GM11168 (cell line): ENCODE measurements around the gene CDCA7L.
"Not testable (repeated sequence)": the region's sequence is repeated elsewhere in the genome, so short reads cannot be mapped to it uniquely, and the experiment has no call there.

Experiments used
- in situ Hi-C: fragments of 300-500 bp; cut with MboI; formaldehyde crosslinking; loops from one replicate; pipeline ENCODE4 v1.12.0; 2022; ENCODE audit warnings: low sequenced_read_pairs; ENCODE audit not compliant: unreplicated experiment

Gene CDCA7L

DNA sequence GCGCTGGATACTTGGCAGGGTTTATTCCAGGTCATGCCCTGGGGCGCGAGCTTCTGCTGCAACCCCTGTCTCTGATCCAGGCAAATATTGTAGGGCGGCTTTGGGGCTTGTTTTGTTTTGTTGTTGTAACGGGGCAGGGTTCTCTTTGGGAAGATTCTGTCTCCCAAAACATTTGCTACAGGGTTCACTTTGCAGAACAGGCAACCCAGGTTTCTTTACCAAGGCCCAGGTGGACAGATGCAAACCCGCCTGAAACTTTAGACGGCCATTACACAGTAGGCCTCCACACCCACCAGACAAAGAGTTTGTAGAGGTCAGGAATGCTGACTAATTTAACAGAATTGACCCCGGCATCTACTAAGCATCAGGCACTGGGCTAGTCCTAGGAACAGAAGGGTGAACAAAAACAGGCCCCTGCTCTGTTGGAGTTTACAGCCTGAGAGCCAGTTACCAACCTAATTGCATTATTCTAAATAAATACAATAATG, 567 bp upstream of the CDCA7L start:
- in situ Hi-C loops, result no loop called here

DNA sequence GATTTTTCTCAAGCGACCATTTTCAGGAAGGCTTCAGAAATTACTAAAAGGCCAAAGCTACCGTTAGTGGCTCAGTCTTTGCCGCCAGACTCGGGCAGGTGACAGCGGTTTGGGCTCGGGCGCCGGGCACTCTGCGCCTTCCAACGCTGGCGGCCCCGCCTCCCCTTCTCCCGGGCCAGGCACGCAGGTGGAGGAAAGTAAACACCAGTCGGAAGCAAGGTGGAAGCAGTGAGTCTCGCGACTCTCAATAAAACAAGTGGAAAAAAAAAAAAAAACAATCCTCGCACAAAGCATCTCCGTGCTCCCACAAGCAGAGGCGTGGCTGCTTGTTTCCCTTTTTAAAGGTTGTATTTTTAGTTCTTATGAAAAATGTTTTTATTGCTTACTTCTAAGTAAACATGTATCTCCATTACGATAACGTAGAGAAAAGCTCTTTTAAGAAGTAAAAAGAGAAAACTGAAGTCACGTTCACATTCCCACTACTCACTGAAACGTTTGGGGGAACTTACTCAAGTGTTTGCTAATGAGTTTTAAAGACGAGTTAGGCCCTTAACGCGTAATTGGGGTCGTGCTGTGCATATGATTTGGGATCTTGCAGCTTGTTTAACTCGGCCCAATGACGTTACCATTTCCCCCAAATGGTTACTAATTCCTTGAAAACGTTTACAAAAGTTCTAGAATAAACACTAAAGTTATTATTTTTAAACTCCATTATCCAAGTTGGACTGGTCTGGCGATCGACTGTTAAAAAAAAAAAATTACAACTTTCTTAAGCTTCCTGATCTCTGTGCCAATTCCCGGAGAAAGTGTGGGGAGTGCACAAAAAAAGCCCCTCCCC, 864 bp downstream of the CDCA7L start:
- in situ Hi-C loops, result no loop called here

DNA sequence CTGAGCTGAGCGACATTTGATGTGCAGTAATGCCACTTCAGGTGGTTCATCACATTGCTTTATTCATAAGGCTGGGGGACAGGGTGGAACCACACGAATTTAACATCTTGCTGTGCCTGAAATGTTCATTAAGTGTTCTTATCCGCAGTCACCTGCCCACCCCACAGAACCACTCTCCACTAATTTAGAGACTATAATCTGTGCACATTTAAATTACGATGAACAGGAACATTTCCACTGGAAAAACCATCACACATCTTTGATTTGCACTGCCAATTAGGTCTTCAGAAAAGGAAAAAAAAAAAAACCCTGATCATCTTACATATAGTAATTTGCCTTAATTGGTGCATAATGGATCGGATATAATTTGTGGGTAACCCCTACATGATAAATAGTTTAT, 2.3 kb downstream of the CDCA7L start:
- in situ Hi-C loops, result no loop called here

DNA sequence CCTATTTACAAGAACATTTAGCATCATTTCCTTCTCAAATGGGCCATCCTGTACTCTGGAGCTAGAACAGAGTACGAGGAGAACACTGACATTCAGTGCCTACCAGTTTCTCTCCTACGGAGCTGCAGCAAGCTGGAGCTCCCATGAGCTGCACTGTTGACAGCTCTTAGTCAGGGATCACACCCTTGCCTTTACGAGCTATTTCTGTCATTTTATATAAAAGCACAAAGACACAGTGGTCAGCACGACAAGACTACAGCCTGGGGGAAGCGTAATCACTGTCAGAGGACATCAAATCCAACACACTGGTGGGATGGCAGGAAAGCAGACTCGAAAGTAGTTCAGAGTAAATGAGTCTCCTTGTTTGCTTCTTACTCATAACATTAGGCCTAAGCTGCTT, 2.7 kb downstream of the CDCA7L start:
- in situ Hi-C loops, result no loop called here

DNA sequence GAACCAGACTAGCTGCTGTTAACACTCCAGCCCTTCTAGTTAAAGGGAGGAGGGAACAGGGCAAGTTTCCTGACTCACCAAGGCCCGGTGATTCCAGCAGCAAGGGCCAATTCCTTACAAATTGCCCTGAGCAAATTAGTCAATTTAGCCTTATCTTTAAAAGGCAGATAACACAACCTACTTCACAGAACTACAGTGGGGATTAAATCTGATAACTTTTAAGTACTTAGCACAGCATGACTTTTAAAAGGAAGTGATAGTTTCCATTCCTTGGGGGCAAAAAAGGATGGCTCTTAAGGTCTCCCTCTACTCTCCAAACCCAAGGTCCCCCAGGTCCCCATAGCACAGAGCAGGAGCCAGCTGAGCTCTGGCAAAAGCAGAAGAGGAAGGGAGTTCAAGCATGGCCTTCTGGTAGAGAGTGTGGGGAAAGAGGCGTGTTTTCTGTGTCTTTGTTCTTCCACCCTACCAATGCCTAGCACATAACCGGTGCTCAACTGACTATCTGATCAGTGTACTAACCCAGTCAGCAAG, 4.0 kb downstream of the CDCA7L start:
- in situ Hi-C loops, result no loop called here

DNA sequence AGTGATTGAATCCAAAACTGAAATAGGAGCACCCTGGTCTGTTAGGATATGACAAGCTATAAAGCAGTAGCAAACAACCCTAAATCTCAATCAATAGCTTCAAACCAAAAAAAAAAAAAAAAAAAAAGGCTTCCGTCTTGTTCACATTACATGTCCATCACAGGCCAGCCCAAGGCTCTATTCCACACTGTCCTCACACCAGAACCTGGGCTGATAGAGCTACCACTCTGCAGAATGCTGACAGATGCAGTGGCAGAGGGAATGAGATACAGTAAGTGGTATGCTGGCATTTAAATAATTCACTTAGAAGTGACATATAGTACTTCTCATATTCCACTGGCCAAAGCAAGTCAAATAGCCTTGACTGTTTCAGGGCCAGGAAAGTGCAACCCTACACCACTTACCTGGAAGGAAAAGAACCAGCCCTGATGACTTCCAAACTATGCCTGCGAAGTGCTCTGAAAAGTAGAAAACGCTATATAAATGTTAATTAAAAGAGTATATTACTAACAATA, 5.8 kb downstream of the CDCA7L start:
- in situ Hi-C loops, result no loop called here

DNA sequence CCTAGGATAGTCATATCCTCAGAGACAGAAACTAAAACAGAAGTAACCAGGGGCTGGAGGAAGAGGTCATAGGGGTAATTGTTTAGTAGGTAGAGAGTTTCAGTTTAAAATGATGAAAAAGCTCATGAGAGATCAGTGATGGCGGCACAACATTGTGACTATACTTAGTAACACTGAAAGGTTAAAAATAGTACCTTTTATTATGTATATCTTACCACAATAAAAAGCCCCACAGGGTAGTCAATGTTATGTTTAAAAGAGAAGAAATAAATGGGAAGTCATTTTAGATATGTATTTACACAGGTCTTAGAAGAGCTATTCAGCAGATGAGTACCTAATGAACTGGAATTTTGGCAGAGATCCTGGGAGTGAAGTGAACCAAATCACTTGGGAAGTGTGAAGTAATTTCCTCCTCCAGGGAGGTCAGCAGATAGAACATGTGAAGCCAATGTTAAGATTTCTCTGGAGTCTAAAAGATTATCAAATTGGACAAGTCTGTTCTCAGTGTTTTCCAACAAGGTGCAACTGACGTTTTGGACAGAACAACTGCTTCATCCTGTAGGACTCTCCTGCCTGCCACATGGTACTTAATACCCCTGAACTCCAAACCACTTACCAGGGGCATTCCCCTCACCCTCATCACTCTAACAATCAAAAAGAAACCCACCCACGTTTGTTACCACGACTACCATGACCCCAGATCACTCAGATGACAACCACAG, 6.4 kb downstream of the CDCA7L start:
- in situ Hi-C loops, result no loop called here

DNA sequence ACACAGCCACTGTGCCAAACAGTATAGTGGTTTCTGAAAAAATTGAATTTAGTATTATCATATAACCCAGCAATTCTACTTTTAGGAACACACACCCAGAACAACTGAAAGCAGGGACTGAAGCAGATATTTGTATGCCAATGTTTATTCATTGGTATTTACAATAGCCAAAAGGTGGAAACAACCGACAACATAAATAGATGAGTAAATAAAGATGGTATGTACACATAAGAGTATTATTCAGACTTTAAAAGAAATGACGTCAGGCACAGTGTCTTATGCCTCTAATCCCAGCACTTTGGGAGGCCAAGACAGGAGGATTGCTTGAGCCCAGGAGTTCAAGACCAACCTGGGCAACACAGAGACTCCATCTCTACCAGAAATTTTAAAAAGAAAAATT, 7.2 kb downstream of the CDCA7L start:
- in situ Hi-C loops, result no loop called here

DNA sequence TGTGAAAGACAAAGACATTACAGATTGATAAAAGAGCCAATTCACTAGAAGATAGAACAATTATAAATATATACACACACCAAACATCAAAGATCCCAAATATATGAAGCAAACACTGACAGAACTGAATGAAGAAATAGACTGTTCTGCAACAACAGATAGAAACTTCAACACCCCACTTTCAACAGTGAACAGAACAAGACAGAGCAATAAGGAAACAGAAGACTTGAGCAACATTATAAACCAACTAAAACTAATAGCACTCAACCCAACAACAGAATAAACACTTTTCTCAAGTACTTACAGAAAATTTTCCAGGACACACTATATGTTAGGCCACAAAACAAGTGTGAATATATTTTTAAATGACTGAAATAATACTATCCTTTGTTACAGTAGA, 10.9 kb downstream of the CDCA7L start:
- in situ Hi-C loops, result no loop called here

DNA sequence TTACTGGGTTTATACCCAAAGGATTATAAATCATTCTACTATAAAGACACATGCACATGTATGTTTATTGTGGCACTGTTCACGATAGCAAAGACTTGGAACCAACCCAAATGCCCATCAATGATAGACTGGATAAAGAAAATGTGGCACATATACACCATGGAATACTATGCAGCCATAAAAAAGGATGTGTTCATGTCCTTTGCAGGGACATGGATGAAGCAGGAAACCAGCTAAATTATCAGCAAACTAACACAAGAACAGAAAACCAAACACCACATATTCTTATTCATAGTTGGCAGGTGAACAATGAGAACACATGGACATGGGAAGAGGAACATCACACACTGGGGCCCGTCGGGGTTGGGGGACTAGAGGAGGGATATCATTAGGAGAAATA, 12.4 kb downstream of the CDCA7L start:
- in situ Hi-C loops, result not testable (repeated sequence)

DNA sequence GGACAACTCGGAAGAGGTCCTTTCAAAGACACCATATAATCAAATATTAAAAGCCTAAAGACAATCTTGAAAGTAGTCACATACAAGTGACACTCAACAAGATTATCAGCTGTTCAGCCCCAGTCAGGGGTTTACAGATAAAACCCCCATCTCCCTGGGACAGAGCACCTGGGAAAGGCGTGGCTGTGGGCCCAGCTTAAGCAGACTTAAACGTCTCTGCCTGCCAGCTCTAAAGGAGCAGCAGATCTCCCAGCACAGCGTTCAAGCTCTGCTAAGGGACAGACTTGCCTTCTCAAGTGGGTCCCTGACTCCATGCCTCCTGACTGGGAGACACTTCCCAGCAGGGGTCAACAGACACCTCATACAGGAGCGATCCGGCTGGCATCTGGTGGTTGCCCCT, 18.0 kb downstream of the CDCA7L start:
- in situ Hi-C loops, result no loop called here

DNA sequence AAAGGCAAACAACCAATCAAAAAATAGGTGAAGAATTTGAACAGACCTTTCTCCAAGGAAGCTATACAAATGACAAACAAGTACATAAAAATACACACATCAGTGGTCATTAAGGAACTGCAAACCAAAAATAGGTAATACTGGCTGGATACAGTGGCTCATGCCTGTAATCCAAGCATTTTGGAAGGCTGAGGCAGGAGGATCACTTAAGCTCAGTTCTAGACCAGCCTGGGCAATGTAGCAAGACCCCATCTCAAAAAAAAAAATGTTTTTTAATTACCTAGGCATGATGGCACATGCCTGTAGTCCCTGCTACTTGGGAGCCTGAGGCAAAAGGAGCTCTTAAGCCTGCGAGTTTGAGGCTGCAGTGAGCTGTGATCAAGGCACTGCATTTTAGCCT, 19.3 kb downstream of the CDCA7L start:
- in situ Hi-C loops, result no loop called here

DNA sequence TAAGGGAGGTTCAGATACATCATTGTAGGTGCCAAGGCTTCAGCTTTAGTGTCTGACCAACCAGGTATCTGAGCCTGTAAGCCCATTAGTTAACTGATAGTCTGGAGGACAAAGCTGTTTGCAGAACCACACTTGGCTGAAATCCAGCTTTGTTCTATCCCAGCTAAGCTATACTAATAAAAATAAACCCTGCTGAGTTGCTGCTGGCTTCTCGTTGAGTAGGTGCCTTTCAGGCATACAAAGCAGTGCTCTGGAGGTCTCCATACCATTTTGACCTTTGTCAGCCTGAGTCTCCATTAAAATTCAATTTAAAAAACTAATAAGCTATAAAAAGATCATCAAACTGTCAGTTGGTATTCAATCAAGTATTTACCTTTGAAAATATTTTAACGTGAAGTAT, 22.0 kb downstream of the CDCA7L start:
- in situ Hi-C loops, result no loop called here

DNA sequence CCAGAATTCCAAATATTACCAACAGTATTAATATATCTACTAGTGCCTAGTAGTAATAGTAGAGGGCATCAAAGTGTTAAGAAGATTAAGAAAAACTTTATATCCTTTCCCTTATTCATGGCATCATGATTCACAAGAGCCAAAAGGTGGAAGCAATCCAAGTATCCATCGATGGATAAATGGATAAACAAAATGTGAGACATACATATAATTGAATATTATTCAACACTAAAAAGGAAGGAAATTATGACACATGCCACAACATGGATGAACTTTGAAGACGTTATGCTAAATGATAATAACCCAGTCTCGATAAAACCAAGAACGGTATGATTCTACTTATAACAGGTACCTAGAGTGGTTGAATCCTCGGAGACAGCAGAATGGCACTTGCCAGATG, 23.1 kb downstream of the CDCA7L start:
- in situ Hi-C loops, result no loop called here

DNA sequence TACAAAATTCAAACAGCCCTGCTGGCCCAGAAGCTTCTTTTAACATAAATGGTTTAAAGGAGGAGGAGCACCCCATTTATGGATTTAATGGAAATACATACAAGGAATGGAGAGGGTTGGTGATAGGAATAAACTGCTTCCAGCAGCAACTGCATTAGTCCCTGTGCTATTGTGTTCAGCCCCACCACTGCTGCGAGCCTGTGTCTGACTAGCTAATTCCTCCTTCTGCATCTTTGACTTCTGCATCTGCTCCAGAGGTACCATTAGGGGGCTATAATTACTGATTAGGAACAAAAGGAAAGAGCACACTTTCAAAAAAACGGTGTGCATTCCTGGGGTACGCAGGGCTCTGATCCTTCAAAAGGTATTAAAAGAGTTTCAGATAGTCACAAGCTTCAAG, 24.8 kb downstream of the CDCA7L start:
- in situ Hi-C loops, result no loop called here

DNA sequence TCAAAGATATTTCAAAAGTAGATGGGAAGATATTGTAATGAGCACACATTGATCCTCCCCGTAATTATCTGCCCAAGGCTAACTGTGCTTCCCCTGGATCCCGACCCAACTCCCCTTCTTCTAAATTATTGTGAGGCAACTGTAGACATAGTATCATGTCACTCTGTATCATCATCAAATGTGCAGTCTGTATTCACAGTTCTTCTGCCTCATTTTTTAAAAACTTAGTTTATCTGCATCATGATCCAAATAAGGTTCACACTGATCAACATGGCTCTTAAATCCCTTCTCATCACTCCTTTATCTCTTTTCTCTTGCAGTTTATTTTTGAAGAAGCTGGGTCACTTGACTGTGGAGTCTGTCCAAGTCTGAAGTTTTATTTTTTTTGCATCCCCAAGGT, 27.5 kb downstream of the CDCA7L start:
- in situ Hi-C loops, result no loop called here

DNA sequence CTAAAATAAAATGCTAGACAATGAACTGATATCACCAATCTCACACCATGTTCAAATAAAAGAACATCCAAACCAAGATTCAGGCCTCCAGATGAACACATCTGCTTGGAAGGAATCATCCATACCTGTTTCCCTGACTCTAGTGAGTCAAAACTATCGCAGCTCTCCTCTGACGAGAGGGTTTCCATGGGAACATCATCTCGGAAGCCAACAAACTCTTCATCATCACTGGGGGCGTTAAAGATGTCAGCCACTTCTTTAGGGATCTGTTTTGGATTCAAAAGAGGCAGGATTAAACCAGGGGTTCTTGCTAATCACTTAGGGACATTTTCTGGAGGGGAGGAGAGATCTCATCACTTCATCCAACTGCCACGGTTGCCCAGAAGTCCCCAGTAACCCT, 29.1 kb downstream of the CDCA7L start:
- in situ Hi-C loops, result no loop called here

DNA sequence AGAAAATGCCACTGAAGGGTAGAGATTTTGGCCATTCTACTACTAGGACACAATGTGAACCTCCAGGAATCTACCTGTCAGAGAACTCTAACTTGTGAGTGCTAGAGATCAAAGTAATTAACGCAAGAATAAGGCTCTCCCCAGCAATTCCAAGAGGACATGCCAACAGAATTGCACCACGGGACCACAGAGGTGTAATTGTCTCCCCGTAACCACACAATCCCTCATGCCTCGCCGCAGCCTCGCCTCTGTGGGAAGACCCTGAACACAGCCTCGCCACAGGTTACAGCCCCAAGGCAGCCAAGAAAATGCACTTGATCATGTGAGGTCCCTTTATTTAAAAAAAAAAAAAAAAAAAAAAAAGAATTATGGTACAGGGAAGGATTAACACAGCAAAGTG, 29.5 kb downstream of the CDCA7L start:
- in situ Hi-C loops, result no loop called here

DNA sequence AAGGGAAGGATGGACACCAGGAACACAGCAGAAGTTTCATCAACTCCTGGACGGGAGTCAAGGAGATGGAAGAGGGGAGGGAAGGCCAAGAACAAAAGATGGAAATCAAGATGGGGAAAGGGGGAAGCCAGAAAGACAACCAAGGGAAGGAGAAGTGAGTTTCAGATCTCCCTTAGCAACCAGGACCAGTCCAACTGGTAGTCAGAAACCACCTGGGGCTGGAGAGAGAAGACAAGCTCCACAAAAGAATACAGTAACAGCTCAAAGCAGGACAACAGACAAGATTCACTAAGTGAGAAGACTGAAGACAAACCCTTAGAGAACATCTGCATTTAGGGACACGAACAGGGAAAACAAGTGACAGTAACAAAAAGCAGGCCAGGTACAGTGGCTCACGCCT, 30.6 kb downstream of the CDCA7L start:
- in situ Hi-C loops, result no loop called here

DNA sequence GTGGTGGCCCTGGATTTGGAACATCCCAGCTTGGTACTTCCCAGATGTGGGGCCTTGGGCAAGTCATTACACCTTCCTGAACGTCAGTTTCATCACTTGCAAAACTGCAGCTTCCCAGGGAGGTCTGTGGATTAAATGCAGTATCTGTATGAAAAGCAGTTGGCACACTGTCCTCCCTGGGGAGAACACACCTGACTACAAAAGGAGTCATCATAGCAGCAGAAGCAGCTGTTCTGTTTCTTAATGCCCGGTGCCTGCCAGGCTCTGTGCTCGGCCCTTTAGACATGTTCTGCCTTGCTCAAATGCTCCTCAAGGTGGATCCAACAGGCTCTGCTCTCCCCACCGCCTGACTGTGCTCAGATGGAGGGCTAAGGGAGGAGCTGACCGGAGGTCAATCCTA, 31.0 kb downstream of the CDCA7L start:
- in situ Hi-C loops, result no loop called here
